ENCODE data around the gene SGPP2.
"Not testable (repeated sequence)": the region's sequence is repeated elsewhere in the genome, so short reads cannot be mapped to it uniquely, and the experiment has no call there.

Gene SGPP2, protein sequence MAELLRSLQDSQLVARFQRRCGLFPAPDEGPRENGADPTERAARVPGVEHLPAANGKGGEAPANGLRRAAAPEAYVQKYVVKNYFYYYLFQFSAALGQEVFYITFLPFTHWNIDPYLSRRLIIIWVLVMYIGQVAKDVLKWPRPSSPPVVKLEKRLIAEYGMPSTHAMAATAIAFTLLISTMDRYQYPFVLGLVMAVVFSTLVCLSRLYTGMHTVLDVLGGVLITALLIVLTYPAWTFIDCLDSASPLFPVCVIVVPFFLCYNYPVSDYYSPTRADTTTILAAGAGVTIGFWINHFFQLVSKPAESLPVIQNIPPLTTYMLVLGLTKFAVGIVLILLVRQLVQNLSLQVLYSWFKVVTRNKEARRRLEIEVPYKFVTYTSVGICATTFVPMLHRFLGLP
- total RNA-seq: 11.2 to 87.0 reads per million in 2 experiments

DNA sequence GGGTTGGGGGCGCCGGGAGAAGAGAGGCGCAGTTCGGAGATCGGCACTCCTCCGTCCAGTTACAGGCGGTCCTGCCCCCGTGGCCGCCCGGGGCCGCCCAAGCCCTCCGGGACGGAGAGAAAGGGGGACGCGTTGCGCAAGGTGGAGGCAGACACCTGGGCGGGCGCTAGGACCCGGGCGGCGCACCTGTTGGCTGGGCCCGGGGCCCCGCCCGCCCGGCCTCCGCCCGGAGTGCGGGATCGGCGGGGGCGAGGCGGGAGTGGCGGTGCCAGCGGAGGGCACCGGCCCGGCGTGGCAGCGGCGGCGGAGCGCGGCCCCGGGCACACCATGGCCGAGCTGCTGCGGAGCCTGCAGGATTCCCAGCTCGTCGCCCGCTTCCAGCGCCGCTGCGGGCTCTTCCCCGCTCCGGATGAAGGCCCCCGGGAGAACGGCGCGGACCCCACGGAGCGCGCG is at the start of gene SGPP2:
Gene SGPP2, plus strand, starts transcription at position 268 of the 453 bp plus-strand sequence. Its CDS starts 60 bp downstream, at position 328.
- DNase-seq (ENCODE audit: low read depth): peak; percentile 34

DNA sequence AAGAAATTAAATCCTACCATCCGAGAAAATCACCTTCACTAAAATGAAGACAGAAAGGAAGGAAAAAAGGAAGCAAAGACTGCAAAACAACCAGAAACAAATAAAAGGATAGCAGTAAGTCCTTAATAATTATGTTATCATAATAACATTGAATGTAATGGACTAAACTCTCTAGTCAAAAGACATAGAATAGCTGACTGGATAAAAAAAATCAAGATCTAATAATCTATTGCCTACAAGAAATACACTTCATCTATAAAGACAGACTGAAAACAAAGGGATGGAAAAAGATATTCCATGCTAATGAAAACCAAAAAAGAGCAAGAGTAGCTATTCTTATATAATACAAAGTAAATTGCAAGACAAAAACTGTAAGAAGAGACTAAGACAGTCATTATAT is 48.5 kb upstream of the SGPP2 start:
- DNase-seq (ENCODE audit: low read depth): no peak

DNA sequence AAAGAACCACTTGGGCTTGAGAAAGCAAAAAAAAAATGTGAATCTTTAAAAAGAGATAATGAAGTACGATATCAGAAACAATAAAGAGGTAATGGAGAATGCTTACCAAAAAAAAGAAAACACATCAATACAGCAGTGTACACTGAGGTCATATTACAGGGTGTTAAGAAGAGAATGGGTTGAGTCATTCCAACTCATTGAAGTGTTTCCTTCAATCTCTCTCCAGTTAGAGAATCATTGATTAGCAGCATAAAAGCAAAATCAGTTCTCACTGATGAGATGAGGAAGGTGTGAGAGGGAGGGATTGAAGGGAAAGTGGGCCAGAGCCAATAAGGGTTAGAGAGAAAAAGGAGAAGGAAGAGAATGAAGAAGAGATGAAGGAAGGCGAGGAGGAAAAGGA is 43.9 kb upstream of the SGPP2 start:
- DNase-seq (ENCODE audit: low read depth): no peak

DNA sequence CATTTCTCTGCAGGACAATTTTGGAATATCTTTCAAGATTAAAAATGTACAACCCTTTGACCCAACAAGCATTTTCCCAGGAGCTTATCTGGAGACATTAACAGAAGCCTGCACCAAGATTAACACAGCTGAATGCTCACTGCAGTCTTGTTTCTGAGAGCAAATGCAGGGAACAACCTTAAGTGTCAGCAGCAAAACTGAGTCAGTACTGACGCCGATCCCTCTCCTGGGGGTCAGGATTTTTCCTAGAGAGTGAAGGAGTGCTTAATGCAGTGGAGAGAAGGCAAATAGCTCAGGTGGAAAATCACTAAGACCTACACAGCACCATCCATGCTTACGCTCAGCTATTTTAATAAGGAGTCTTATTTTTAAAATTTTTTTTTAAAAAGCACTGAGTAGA is 42.8 kb upstream of the SGPP2 start:
- no peak for DNase-seq (ENCODE audit: low read depth)

- no peak for DNase-seq (ENCODE audit: low read depth)
Measured at GRCh38 chr2:222383255-222383654, 41.1 kb upstream of the SGPP2 start.

- no peak for DNase-seq (ENCODE audit: low read depth)
Measured at GRCh38 chr2:222391743-222392285, 32.5 kb upstream of the SGPP2 start.

DNA sequence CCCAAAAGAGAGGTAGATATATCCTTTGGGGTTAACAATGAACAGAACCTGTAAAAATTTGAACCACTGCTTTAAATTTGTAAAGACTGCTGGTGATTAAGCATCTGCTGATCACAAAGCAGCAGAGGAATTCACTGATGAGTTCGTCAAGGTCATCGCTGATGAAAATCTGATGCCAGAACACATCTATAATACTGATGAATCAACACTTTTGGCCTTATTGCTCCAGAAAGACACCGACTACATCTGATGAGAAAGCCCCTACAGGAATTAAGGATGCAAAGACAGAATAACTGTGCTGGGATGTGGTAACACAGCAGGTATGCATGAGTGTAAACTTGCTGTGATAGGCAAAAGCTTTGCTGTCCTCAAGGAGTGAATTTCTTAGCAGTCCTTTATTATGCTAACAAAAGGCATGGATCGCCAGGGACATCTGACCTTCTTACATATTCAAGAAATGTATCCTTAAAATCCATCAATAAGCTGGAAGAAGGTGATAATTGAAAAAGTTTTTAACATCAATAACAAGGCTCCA is 30.5 kb upstream of the SGPP2 start:
- DNase-seq (ENCODE audit: low read depth): no peak

DNA sequence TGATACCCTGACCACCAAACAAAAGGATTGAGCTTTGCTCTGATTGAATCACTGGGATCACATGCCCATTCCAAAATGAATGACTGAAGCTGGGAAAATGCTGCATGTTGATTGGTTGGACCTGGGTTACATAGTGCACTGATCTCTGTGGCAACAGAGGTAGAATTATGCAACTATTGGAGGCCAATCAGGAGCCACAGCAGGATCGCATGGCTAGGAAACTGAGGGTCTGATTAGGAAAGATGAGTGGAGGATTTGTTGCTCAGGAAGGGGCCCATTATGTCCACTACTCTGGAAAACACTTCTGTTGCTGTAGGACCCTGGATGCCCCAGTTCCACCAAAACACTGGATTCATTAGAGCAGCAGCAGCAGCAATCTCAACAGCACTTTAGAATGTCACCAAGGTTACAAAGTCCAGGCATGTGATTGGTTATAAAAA is 25.9 kb upstream of the SGPP2 start:
- DNase-seq (ENCODE audit: low read depth): no peak

DNA sequence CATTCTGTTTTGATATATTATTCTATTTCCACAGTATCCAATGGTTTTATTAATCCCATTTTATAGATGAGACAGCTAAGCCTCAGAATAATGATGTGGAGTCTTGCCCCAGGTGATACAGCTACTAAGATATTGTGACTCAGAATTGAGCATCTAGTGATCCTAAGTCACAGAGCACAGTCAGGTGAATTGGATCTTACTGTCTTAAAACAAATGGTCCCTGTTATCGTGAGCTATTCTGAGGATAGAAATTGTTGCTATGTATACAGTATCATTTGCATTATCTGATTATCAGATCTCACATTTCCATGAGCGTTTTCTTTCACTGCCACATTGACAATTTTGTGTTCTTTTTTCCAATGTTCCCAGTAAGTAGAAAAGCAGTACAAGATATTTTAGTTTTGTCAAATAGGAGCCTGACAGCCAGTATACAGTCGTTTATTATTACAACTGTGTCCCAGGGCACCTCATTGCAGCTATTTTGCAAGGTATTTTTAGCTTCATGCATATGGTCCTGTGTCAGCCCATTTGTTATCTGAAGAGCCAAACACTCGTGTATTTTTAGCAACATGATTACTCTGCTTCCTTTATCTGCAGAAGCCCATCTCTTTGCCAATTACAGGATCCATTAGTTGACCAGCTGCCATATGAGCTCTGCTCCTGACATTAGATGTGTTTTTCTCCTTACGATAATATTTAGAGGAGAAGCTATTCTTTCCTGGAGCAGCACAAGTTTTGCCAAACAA is 25.1 kb upstream of the SGPP2 start:
- DNase-seq (ENCODE audit: low read depth): no peak

DNA sequence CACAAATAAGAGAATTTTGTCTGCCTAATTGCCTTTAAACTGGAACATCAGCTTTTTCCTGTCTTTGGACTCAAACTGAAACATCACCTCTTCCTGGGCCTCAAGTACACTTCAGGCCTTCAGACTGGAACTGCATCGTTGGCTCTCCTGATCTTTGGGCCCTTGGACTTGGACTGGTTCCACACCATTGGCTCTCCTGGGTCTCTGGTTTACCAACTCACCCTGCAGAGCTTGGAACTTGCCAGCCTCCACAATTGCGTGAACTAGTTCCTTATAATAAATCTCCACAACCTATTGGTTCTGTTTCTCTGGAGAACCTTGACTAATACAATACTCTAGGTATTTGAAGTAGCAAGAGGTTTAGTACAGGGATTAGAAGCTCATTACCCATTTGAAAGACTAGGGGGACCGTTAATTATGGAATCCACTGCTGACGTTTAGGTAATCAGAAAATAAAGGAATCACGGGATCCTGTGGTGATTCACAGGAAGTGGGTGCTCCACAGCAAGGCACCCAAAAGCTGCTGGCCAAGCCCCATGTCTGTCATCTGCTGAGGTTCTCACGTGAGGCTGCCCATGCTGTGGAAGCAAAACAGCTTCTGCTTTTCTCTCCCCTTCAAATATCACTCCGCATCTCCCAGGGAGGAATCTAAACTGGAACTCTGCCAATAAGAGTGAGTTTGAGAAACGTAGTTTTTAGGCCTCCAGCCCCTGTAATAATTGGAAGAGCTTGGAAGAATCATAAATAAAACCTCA is 20.0 kb upstream of the SGPP2 start:
- DNase-seq (ENCODE audit: low read depth): no peak

DNA sequence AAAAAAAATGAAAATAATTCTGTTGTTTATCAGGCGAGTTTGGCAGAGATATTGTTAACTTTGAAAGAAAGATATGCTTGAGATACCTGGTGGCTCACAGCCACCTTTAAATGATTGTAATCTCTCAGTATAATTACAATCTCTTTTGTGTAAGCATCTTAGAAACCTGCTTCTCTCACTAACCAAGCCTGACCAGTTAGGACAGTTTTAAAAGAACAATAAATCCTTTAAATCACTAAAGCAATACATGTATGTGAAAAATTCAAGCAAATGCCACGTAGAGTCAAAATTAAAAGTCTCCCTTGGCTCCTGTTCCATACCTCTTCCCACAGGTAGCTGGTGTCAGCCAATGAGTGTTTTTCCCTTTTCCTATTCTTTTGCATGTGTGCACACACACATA is 15.7 kb upstream of the SGPP2 start:
- DNase-seq (ENCODE audit: low read depth): no peak

DNA sequence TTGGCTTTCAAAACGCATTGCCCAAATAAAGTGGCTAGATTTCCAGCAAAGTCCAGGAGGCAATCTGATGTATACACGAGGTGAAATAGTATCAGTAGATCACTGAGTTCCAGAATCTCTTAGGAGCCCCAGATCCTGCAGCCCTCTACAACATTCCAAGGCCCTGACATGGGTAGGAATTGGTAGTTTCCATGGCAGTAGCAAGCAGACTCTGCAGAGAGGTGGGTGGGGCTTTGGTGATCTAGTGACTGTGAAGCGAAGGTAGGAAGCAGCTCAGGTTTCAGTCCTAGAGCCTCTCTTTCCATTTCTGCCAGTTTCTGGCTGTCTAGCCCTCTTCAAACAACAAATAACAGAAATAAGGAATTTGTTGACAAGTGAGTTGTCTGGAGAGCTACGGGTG is 13.8 kb upstream of the SGPP2 start:
- no peak for DNase-seq (ENCODE audit: low read depth)

GRCh38 chr2:222412334-222412733 is 12.0 kb upstream of the SGPP2 start:
- not testable (repeated sequence) for DNase-seq (ENCODE audit: low read depth)

GRCh38 chr2:222413295-222413911 is 10.9 kb upstream of the SGPP2 start:
- DNase-seq (ENCODE audit: low read depth): no peak

- no peak for DNase-seq (ENCODE audit: low read depth)
Measured at GRCh38 chr2:222418739-222419138, 5.6 kb upstream of the SGPP2 start.

GRCh38 chr2:222420508-222420907 is 3.8 kb upstream of the SGPP2 start:
- no peak for DNase-seq (ENCODE audit: low read depth)

- no peak for DNase-seq (ENCODE audit: low read depth)
Measured at GRCh38 chr2:222421626-222422025, 2.7 kb upstream of the SGPP2 start.

DNA sequence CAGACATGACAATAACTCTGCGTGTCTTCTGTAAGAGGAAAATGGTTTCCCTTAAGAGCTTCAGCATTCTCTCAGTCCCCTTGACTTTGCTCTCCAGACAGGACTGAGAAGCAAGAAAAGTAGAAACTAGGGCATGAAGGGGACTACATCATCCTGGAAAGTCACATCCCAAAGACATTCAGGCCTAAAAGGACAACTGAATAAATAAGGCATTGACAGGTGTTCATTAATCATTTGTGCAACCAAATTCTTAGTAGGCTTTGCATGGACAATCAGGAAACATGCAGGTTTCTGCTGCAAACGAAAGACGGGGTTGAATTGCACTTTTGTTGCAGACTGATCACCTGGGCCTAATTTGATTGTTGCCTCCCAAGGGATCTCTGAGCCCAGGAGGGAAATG is 1.2 kb upstream of the SGPP2 start:
- DNase-seq (ENCODE audit: low read depth): no peak

DNA sequence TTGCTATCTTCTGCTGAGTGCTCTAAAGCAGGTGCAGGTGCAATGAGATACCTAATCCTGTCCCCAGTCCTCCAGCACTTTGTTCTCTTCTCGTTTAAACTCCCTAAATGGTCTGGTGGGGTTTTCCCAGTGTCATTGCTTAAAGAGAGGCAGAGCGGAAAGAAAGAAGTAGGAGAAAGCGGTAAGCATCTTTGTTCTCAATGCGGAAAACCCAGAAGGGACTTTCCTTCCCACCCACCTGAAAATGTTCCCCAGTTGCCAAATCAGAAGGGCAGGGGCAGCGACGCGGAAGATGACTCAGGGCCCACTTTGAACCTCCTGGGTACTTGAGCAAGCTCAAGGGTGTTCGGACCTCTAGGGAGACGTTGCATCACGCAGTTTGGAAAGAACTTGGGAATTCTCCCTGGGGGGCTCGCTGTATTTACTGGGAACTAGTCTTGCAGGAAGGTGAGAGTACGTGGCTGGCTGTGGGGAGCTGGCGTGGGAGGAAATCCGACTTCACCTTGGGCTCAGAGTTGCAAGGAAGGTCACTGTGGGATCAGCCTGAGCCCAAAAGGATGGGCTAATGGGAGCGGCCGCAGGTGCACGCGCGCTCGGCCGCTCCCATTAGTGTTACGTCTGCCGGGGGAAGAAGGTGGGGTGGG is 589 bp upstream of the SGPP2 start:
- peak; percentile 53 for DNase-seq (ENCODE audit: low read depth)

GRCh38 chr2:222424729-222425671 is 657 bp downstream of the SGPP2 start:
- peak; percentile 48 for DNase-seq (ENCODE audit: low read depth)

Data from T follicular helper cell (primary cell).